K562 (cell line): ENCODE measurements around the gene KRTAP10-4.

Experiments
- CBX5 ChIP-seq: IDR thresholded peaks from 2 replicates; pipeline ENCODE4 v1.6.1; 2014; ENCODE audit warnings: low read depth, borderline replicate concordance
- CTCF ChIP-seq, 3 experiments: IDR thresholded peaks in 2 of 3; conservative IDR thresholded peaks in 1 of 3; 2 replicates each; pipeline ENCODE4 v1.5.1; 2011 to 2012; ENCODE audit warnings: low read length in 3 of 3, mild to moderate bottlenecking in 3 of 3, control low read depth in 2 of 3, improper control_type of control experiment in 1 of 3, inconsistent platforms in 1 of 3, low read depth in 1 of 3, mixed read lengths in 1 of 3, moderate library complexity in 1 of 3; ENCODE audit not compliant: insufficient read depth in 2 of 3
- HMG20A ChIP-seq: fragments of 450-650 bp; formaldehyde crosslinking; conservative IDR thresholded peaks from 2 replicates; pipeline ENCODE4 v1.4.0; 2020; ENCODE audit warnings: mild to moderate bottlenecking, mixed read lengths
- RBBP5 ChIP-seq: fragments of 200-600 bp; sonication (generic); IDR thresholded peaks from 2 replicates; pipeline ENCODE4 v1.6.1; 2012; ENCODE audit warnings: borderline replicate concordance, mild to moderate bottlenecking, low read length, control low read depth, inconsistent platforms; ENCODE audit not compliant: insufficient read depth, poor library complexity, severe bottlenecking
- REST ChIP-seq, 2 experiments: fragments of 450-650 bp; formaldehyde crosslinking in 1 of 2; IDR thresholded peaks; 2 replicates each; pipeline versions ENCODE4 v1.4.0 to v1.6.1; 2014 to 2020; ENCODE audit warnings: mild to moderate bottlenecking in 2 of 2, borderline replicate concordance in 1 of 2, low read depth in 1 of 2
- TCF3 ChIP-seq: sonication (generic); formaldehyde crosslinking; IDR thresholded peaks from 2 replicates; pipeline ENCODE4 v1.4.0; 2020; ENCODE audit warnings: mild to moderate bottlenecking, missing genetic modification reagents
- ZNF224 ChIP-seq: sonication (generic); formaldehyde crosslinking; IDR thresholded peaks from 2 replicates; pipeline ENCODE4 v1.8.0; 2022; ENCODE audit warnings: mild to moderate bottlenecking, missing genetic modification reagents

- TF ChIP-seq RBBP5 (no peak), CBX5 (no peak), TCF3 (no peak), ZNF224 (no peak), HMG20A (CRISPR knock-in tag) (no peak), REST (IDR thresholded peaks at IDR 0.05; ENCODE audit: borderline replicate concordance) (no peak), REST (CRISPR knock-in tag; IDR thresholded peaks at IDR 0.05; ENCODE audit: low read depth) (no peak), CTCF (IDR thresholded peaks at IDR 0.05 in 2 of 3, conservative IDR thresholded peaks at IDR 0.05 in 1 of 3; ENCODE audit: insufficient read depth in 2 of 3, low read depth in 1 of 3, low read length in 3 of 3) (no peak)
Observed at GRCh38 chr21:44533891-44534627, 39.5 kb upstream of the KRTAP10-4 start.
